AG20443 (cell line): Measurements from ENCODE around the gene IFT22.
A peak's percentile ranks its signal among the peaks of the same experiment; 100 is the strongest.
"Not testable (repeated sequence)": the region's sequence is repeated elsewhere in the genome, so short reads cannot be mapped to it uniquely, and the experiment has no call there.

Source experiments
- DNase-seq: peaks from one replicate; pipeline ENCODE4 v3.0.0; 2012; ENCODE audit warnings: low spot score, mixed read lengths

Gene IFT22

DNA sequence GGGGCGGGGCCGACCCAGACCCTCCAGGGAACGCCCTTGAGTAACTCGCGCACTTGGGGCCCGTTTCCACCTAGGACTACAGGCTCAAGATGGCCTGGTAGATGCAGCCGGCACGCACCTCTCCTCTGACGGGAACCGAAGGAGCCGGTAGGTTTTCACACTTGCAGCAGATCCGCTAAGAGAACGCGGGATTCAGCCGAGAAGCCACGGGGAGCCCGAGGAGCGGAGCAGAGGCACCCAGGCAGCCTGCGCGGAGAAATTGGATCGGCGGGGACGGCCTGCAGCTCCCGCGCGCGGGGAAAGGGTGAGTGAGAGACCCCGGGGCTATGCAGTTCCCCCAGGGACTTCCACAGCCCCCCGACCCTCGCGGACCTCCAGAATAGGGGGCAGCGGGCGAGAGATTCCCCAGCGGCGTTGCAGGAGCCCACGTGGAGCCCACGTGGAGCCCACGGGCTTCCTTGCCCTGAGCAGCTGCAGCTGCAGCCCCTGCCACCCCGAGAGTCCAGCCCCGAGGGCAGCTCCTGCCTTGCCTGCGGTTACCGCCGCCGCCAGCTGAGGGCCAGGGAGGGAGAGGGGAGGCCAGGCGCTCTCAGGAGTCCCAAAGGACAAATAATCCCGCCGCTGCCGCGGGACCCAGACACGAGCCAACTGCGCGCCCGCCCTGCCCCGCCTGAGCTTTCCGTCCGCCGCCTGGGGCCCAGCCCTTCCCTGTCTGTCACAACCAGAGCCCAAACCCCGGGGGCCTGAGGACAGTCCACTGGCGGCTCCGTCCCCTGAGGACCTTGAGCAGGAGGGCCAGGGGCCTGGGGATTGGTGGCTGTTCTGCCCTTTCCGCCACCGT lies 13.1 kb downstream of the IFT22 start:
- peak; percentile 37 for DNase-seq

DNA sequence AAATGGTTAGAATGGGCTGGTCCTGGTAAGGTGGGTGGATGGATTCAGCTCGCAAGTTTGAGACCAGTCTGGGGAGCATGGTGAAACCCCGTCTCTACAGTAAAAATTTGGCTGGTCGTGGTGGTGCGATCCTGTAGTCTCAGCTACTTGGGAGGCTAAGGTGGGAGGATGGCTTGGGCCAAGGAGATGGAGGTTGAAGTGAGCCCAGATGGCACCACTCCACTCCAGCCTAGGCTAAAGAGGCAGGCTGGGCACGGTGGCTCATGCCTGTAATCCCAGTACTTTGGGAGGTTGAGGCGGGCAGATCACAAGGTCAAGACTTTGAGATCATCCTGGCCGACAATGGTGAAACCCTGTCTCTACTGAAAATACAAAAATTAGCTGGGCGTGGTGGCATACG lies 15.3 kb downstream of the IFT22 start:
- no peak for DNase-seq

DNA sequence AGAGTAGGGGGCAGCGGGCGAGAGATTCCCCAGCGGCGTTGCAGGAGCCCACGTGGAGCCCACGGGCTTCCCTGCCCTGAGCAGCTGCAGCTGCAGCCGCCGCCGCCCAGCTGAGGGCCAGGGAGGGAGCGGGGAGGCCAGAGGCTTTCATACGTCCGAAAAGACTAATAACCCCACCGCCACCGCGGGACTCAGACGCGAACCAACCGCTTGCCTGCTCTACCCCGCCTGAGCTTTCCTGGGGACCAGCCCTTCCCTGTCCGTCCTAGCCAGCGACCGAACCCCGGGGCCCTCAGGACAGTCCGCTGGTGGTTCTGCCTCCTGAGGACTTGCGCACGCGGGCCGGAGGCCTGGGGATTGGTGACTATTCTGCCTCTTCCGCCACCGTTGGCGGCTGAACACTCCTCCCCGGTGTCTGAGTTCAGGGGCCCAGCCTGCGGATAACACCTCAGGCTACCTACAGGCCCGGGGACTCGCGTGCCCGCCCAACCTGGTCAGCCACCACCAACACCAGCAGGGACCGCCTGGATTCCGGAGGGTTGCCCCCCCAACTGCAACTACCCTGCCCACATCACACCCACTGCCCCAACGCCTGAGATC lies 18.4 kb downstream of the IFT22 start:
- no peak for DNase-seq

DNA sequence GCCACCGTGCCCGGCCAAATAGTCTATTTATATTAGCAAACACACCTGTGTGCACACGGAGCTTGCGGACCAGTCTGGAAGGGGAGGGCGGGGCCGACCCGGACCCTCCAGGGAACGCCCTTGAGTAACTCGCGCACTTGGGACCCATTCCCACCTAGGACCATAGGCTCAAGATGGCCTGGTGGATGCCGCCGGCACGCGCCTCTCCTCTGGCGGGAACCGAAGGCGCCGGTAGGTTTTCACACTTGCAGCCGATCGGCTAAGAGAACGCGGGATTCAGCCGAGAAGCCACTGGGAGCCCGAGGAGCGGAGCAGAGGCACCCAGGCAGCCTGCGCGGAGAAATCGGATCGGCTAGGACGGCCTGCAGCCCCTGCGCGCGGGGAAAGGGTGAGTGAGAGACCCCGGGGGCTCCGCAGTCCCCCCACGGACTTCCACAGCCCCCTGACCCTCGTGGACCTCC lies 18.9 kb downstream of the IFT22 start:
- no peak for DNase-seq

DNA sequence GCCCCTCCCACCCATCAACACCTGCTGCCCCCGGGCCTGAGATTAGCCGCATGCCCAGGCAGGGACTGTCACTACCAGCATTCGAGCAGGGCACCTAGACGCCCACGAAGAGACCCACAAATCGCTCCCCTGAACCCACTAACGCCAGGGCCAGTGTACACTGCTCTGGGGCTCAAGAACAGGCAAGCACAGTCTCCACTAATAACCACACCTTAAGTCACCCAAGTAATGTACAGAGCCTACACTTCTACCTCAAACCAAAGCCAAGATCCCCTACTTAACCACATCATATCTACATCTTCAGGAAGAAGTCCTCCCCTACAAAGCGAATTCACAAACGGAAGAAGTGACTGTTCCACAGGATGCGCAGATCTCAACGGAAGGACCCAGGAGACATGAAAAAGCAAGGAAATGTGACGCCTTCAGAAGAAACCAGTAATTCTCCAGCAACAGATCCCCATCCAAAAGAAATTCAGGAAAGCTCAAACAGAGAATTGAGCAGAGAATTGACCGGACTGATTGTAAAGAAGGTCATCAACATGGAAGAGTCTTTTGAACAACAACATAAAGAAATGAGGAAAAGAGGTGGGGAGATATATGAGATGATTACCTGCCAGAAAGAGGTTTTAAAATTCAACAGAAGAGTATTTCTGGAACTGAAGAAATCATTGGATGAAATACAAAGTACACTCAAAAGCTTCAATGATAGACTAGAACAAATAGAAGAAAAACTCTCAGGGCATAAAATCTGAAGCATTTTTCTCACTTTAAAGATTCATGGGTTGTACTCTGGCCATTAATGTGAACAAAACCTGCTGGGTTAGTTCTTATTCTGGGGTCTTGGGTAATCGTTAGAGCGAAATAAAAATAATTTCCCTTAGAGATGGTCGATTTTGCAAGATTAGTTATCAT lies 20.9 kb downstream of the IFT22 start:
- DNase-seq = no peak

DNA sequence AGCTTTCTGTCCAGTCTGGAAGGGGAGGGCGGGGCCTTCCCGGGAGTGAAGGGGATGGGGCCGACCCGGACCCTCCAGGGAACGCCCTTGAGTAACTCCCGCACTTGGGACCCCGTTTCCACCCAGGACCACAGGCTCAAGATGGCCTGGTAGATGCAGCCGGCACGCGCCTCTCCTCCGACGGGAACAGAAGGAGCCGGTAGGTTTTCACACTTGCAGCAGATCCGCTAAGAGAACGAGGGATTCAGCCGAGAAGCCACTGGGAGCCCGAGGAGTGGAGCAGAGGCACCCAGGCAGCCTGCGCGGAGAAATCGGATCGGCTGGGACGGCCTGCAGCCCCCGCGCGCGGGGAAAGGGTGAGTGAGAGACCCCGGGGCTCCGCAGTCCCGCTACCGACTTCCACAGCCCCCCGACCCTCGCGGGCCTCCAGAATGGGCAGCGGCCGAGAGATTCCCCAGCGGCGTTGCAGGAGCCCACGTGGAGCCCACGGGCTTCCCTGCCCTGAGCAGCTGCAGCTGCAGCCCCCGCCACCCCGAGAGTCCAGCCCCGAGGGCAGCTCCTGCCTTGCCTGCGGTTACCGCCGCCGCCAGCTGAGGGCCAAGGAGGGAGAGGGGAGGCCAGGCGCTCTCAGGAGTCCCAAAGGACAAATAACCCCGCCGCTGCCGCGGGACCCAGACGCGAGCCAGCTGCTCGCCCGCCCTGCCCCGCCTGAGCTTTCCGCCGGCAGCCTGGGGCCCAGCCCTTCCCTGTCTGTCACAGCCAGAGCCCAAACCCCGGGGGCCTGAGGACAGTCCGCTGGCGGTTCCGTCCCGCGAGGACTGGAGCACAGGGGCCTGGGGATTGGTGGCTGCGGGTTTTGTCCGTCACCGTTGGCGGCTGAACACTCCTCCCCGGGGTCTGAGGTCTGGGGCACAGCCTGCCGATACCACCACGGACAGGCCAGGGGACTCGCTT lies 21.8 kb downstream of the IFT22 start:
- DNase-seq = no peak

DNA sequence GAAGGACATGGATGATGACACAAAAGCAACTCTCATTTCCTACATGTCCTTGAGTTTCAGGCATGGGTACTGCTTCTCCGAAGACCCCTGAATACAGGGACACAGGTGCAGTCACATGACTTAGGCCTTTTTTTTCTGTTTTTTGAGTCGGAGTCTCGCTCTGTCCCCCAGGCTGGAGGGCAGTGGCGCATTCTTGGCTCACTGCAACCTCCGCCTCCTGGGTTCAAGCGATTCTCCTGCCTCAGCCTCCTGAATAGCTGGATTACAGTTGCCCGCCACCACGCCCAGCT lies 26.8 kb downstream of the IFT22 start:
- no peak for DNase-seq

DNA sequence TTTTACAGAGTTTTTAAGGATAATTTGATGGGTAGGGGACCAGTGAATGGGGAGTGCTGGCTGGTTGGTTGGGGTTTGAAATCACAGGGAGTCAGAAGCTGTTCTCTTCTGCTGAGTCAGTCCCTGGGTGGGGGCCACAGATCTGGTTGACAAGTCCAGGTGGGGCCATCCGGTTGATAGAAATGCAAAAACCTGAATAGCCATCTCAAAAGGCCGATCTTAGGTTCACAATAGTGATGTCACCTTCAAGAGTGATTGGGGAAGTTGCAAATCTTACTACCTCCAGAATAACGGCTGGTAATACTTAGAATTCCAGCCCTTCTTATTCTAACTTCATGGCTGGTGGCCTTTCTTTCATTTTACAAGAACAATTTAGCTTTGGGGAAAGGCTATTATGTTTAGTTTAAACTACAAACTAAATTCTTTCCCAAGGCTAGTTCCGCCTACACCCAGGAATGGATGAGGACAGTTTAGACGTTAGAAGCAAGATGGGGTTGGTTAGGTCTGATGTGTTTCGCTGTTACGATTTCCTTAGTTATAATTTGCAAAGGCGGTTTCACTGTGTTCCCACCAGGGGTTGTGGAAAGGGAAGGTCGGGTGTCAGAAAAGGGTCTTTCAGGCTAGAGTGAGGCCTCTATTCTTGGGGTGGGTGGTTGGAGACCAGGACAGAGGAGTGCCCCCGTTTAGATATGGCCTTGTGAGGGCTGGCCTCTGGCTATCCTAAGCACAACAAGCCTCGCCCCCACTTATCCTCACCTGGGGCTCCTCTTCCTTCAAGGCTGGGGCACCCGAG lies 27.4 kb downstream of the IFT22 start:
- no peak for DNase-seq

DNA sequence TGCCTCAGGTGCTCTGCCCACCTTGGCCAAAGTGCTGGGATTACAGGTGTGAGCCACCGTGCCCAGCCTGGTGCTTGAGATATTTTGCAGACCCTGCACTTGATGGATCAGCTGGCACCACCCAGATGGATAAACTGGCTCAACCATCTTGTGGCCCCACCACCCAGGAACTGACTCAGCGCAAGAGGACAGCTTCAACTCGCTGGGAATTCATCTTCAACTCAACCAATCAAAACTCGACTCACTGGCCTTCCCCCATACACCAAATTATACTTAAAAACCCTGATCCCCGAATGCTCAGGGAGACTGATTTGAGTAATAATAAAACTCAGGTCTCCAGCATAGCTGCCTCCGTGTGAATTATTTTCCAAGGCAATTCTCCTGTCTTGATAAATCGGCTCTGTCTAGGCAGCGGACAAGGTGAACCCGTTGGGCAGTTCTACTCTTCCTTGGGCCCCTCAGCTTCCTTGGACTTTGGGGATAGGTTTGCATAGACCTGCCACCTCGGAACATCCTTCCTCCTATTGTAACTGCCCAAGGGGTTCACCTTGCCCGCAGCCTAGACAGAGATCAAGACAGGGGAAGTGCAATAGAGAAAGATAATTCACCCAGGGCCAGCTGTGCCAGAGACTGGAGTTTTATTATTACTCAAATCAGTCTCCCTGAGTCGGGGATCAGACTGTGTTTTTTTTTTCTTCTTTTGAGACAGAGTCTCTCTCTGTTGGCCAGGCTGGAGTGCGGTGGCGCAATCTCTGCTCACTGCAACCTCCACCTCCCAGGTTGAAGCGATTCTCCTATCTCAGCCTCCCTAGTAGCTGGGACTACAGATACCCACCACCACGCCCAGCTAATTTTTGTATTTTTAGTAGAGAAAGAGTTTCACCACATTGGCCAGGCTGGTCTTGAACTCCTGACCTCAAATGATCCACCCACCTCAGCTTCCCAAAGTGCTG lies 28.3 kb downstream of the IFT22 start:
- not testable (repeated sequence) for DNase-seq

DNA sequence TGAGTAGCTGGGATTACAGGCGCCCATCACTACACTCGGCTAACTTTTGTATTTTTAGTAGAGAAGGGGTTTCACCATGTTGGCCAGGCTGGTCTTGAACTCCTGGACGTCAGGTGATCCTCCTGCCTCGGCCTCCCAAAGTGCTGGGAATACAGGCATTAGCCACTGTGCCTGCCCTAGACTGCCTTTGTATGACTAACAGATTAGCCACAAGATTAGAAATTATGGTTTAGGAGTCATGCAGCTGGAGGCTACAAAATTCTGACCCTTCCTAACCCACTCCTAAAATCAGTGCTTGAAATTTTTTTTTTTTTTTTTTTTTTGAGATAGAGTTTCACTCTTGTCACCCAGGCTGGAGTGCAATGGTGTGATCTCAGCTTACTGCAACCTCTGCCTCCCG lies 29.0 kb downstream of the IFT22 start:
- DNase-seq = not testable (repeated sequence)

DNA sequence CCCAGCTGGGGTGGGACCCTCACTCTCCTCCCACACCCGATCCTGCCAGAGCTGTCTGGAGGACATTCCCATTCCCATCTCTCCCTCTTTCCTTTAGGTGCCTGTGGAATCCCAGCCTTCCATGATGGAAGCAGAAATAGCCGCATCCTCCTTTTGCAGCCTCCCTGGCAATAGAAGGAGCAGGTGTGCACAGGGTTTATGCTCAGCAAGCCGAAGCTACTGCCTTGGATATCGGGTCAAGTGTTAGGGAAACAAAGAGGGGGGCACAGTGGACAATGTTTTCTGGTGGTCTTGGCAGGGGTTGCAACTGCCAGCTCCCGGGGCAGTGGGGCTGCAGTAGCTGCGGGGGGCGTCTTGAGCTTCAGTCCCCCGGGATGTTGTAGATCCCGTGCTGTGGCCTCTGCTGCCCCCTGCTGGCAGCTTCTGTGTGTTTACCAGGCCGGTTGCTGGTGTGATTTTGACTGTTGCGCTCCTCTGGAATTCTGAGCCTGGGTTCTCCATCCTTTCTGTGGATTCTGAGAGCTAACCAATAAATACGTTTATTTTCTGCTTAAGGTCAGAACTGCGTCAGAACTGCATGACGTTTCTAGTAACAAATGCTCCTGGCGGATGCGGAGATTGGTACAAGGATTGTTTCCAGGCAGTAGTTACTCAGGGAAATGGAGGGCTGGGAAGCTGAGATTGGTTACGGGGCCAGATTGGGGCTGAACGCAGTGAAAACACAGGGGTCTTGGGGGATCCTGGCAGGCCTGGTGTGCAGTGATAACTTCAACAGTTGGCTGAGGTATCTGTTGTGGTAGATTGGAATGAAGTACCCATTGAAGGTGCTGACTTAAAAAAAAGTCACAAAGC lies 31.2 kb downstream of the IFT22 start:
- DNase-seq = not testable (repeated sequence)

DNA sequence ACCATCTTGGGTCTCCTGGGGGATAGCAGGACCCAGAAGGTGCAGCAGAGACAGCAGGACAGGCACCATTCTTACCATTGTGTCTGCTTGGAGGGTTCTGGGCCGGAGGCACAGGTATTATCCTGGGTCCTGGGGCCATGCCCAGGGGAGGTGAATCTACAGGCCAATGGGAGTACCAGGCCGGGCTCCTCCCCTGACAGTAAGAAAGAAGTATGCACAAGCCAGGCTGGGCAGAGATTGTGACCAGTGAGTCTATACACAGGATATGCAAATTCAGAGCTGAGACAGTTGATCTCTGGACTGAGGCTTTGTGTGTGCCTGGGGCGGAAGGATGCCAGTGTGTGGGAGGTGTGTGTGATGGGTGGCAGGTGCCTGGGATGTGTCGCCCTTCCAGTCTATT lies 31.9 kb downstream of the IFT22 start:
- DNase-seq = not testable (repeated sequence)

DNA sequence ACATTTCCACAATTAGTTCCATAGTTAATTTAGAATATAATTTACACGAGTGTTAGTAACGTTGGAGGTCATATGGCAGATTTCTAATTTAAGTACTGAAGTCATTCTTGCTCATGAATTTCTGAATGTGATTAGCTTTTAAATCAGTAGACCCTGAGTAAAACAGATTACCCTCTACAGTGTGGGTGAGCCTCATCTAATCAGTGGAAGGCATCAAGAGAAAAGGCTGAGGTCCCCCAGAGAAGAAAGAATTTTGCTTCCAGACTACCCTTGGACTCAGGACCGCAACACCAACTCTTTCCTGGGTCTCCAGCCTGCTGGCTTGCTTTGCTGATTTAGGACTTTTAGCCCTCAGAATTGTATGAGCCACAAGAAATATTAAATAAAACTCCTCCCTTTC lies 33.2 kb downstream of the IFT22 start:
- DNase-seq = no peak

DNA sequence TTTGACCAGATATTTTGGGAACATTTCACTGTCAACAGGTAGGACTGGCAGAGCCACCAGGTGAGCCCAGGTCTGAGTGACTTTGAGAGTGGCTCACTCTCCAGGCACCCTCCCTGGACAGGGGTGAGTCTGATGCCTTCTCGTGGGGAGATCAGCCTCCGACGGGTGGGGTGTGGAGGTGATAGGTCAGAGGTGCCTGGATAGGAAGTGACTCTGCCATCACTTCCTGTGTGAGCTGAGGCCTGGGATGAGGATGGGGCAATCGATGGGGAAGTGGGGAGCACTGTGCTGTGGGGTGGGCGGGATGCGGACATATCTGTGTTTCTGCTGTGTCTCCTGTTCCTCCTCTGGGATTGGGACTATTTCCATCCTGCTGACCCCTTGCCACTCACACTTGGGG lies 34.6 kb downstream of the IFT22 start:
- DNase-seq = no peak

DNA sequence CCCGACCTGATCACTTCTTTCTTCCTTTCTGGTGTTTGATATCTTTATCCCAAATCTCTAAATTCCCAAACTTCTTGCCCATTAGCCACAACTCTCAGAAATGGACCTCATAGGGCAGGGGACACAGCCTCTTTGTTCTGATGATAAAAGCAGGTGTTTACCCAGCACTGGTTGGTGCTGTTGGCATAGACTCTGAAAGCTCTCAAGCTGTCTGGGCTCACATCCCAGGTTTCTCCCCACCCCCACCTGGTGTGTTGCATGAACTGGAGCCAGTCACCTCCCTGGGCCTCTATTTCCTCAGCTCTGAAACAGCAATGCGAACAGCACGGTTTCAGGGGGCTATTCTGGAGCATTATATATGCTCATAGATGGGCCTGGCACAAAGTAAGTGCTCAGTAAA lies 35.7 kb downstream of the IFT22 start:
- DNase-seq = not testable (repeated sequence)

DNA sequence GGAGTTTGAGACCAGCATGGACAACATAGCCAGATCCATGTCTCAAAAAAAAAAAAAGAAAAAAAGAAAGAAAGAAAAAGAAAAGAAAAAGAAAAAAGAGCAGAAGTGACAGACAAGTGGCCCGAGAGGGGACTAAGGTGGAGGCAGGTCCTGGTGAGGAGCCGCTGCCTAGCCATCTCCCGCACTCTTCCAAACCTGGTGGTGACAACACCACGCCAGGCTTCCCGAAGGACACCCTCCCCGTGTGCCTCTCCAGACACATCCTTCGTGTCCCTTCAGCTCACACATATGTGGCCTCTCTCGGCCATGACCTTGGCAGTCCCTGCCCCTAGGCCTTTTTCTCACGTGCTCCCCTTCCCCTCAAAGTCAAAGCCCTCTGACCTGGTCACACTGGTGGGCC lies 36.4 kb downstream of the IFT22 start:
- DNase-seq = no peak

DNA sequence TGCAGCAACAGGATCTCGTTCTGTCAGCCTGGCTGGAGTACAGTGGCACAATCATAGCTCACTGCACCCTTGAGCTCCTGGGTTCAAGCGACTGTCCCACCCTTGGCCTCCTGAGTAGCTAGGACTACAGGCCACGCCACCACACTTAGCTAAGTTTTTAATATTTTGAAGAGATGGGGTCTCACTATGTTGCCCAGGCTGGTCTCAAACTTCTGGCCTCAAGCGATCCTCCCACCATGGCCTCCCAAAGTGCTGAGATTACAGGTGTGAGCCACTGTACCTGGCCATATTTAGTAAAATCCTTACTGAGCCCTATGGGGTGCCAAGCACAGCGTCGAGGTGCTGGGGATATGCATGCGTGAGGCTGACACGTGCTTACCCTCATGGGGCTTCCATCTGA lies 40.7 kb downstream of the IFT22 start:
- DNase-seq = not testable (repeated sequence)

DNA sequence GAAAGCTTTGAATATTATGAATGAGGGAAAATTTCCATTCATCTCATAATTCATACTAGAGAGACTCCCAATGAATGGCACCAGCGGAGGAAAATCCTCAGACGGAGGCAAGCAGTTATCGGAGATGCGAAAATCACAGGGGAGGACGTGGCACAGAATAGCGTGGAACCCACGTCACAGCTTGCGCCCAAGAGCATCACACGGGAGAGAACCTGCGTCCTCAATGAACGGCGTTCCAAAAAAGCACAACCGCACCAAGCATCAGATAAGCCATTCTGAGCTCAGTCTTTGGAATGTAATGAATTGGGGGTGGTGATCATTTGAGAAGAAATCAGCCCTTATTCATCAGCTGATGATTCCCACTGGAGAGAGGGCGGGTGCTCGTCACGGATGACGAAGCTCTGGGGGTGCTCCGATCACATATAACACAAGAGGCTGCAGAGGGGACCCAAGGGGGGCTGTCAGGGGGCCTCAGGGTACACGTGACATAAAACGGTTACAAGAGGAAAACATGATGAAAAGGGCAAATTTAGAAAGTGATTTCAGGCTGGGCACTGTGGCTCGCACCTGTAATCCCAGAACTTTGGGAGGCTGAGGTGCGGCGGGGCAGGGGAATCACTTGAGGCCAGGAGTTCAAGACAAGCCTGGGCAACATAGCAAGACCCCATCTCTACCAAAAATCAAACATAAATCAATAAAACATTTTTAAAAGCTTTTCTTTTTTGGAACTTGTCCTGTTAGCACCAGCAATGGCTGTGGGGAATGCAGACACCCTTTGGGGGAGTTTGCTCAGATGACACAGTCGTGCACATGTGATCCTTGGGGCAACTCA lies 42.9 kb downstream of the IFT22 start:
- DNase-seq = no peak
